ENCODE data around the gene CORO7. TPM values are rescaled to one million over a fixed set of nuclear protein-coding genes. Genes with fewer than 3 reads are reported as not detected.
A peak's percentile ranks its signal among the peaks of the same experiment; 100 is the strongest.
"Not testable (repeated sequence)": the region's sequence is repeated elsewhere in the genome, so short reads cannot be mapped to it uniquely, and the experiment has no call there.

CORO7 gene
- total RNA-seq, 1 experiment from 2014 or later: 18.6 TPM

- no peak overlapping the region for H3K27ac ChIP-seq
- H3K9me3 ChIP-seq (replicated peaks): no peaks in the 10 kb centered on the region
- no peaks in the 10 kb centered on the region for H3K4me1 ChIP-seq (replicated peaks)
- no peak overlapping the region for H3K4me3 ChIP-seq
- peaks cover 55% of the 10 kb centered on the region for H3K36me3 ChIP-seq
- no peaks in the 10 kb centered on the region for H3K27me3 ChIP-seq (replicated peaks)
- no peak for DNase-seq (ENCODE audit: low read depth in 1 of 2, low spot score in 2 of 2)
Measured at GRCh38 chr16:4337540-4338088, 78.8 kb downstream of the CORO7 start.

GRCh38 chr16:4336701-4337539, 79.5 kb downstream of the CORO7 start:
- no peaks in the 10 kb centered on the region for H3K27me3 ChIP-seq (replicated peaks)
- no peaks in the 10 kb centered on the region for H3K9me3 ChIP-seq (replicated peaks)
- H3K27ac ChIP-seq: no peak overlapping the region
- no peak for DNase-seq (ENCODE audit: low read depth in 1 of 2, low spot score in 2 of 2)
- H3K36me3 ChIP-seq: peaks cover 55% of the 10 kb centered on the region
- no peaks in the 10 kb centered on the region for H3K4me1 ChIP-seq (replicated peaks)
- H3K4me3 ChIP-seq: no peak overlapping the region

- Histone ChIP-seq H3K27me3 (replicated peaks) (no peaks in the 10 kb centered on the region), H3K4me1 (replicated peaks) (peaks cover under 1% of the 10 kb centered on the region), H3K4me3 (no peak overlapping the region), H3K27ac (no peak overlapping the region), H3K9me3 (replicated peaks) (no peaks in the 10 kb centered on the region), H3K36me3 (peaks cover 41% of the 10 kb centered on the region)
- peak in 1 of 2 experiments; percentile 43 for DNase-seq (ENCODE audit: low read depth in 1 of 2, low spot score in 2 of 2)
Measured at GRCh38 chr16:4334724-4335495, 81.5 kb downstream of the CORO7 start.

- DNase-seq (ENCODE audit: low read depth in 1 of 2, low spot score in 2 of 2); H3K27me3 ChIP-seq (replicated peaks); H3K27ac ChIP-seq; H3K4me3 ChIP-seq; H3K9me3 ChIP-seq (replicated peaks): not testable (repeated sequence)
- Histone ChIP-seq H3K4me1 (replicated peaks) (peaks cover 12% of the 10 kb centered on the region), H3K36me3 (peaks cover 29% of the 10 kb centered on the region)
Measured at GRCh38 chr16:4333714-4334113, 82.7 kb downstream of the CORO7 start.

- peaks cover 25% of the 10 kb centered on the region for H3K36me3 ChIP-seq
- no peak overlapping the region for H3K27ac ChIP-seq
- H3K27me3 ChIP-seq (replicated peaks): no peaks in the 10 kb centered on the region
- H3K4me1 ChIP-seq (replicated peaks): peaks cover 17% of the 10 kb centered on the region
- no peak for DNase-seq (ENCODE audit: low read depth in 1 of 2, low spot score in 2 of 2)
- no peak overlapping the region for H3K4me3 ChIP-seq
- no peaks in the 10 kb centered on the region for H3K9me3 ChIP-seq (replicated peaks)
Measured at GRCh38 chr16:4333308-4333638, 83.1 kb downstream of the CORO7 start.

- no peak for DNase-seq (ENCODE audit: low read depth in 1 of 2, low spot score in 2 of 2)
- Histone ChIP-seq H3K9me3 (replicated peaks) (no peaks in the 10 kb centered on the region), H3K4me1 (replicated peaks) (peaks cover 22% of the 10 kb centered on the region), H3K4me3 (no peak overlapping the region), H3K27ac (no peak overlapping the region), H3K36me3 (peaks cover 20% of the 10 kb centered on the region), H3K27me3 (replicated peaks) (no peaks in the 10 kb centered on the region)
Measured at GRCh38 chr16:4332623-4333307, 83.6 kb downstream of the CORO7 start.

GRCh38 chr16:4332083-4332482, 84.3 kb downstream of the CORO7 start:
- Histone ChIP-seq H3K36me3 (peaks cover 13% of the 10 kb centered on the region), H3K4me3 (no peak overlapping the region), H3K27ac (no peak overlapping the region), H3K9me3 (replicated peaks) (no peaks in the 10 kb centered on the region), H3K4me1 (replicated peaks) (peaks cover 22% of the 10 kb centered on the region), H3K27me3 (replicated peaks) (no peaks in the 10 kb centered on the region)
- DNase-seq (ENCODE audit: low read depth in 1 of 2, low spot score in 2 of 2): no peak

- Histone ChIP-seq H3K27ac (no peak overlapping the region), H3K36me3 (peaks cover 6% of the 10 kb centered on the region; the same call in 1 of the 2 replicates), H3K27me3 (replicated peaks) (no peaks in the 10 kb centered on the region), H3K9me3 (replicated peaks) (no peaks in the 10 kb centered on the region), H3K4me3 (no peak overlapping the region), H3K4me1 (replicated peaks) (peaks cover 22% of the 10 kb centered on the region)
- DNase-seq (ENCODE audit: low read depth in 1 of 2, low spot score in 2 of 2): peak; percentile 66 to 81
Measured at GRCh38 chr16:4330277-4330874, 86.0 kb downstream of the CORO7 start.

GRCh38 chr16:4328782-4329775, 87.3 kb downstream of the CORO7 start:
- Histone ChIP-seq H3K27me3 (replicated peaks) (no peaks in the 10 kb centered on the region), H3K36me3 (no peaks in the 10 kb centered on the region), H3K9me3 (replicated peaks) (no peaks in the 10 kb centered on the region), H3K27ac (no peak overlapping the region), H3K4me3 (no peak overlapping the region), H3K4me1 (replicated peaks) (peaks cover 26% of the 10 kb centered on the region)
- peak in 1 of 2 experiments; percentile 60 for DNase-seq (ENCODE audit: low read depth in 1 of 2, low spot score in 2 of 2)

GRCh38 chr16:4328046-4328781, 88.2 kb downstream of the CORO7 start:
- DNase-seq (ENCODE audit: low read depth in 1 of 2, low spot score in 2 of 2): peak; percentile 17 to 64
- H3K4me3 ChIP-seq: no peak overlapping the region

GRCh38 chr16:4327386-4328045, 88.9 kb downstream of the CORO7 start:
- H3K4me3 ChIP-seq: no peak overlapping the region
- H3K4me1 ChIP-seq (replicated peaks): peaks cover 28% of the 10 kb centered on the region
- no peak for DNase-seq (ENCODE audit: low read depth in 1 of 2, low spot score in 2 of 2)
- H3K27me3 ChIP-seq (replicated peaks): no peaks in the 10 kb centered on the region
- H3K27ac ChIP-seq: no peak overlapping the region
- H3K36me3 ChIP-seq: no peaks in the 10 kb centered on the region
- no peaks in the 10 kb centered on the region for H3K9me3 ChIP-seq (replicated peaks)

More at GRCh38 chr16:4328046-4328781, 88.2 kb downstream of the CORO7 start:
- no peaks in the 10 kb centered on the region for H3K36me3 ChIP-seq
- H3K4me1 ChIP-seq (replicated peaks): peaks cover 28% of the 10 kb centered on the region
- no peaks in the 10 kb centered on the region for H3K27me3 ChIP-seq (replicated peaks)
- no peaks in the 10 kb centered on the region for H3K9me3 ChIP-seq (replicated peaks)
- no peak overlapping the region for H3K27ac ChIP-seq

Measured in SJSA1 (cell line).